ENCODE data around the gene ACLY.

ACLY gene

GRCh38 chr17:41957031-41957868 lies 38.5 kb upstream of the ACLY start:
- no peak overlapping the region for H3K9ac ChIP-seq (ENCODE audit: low read depth, low read length)
- H3K4me1 ChIP-seq (ENCODE audit: control insufficient read depth, insufficient read depth, low read length): peaks cover 17% of the 10 kb centered on the region
- H3K36me3 ChIP-seq (ENCODE audit: control insufficient read depth, insufficient read depth, low read length): no peaks in the 10 kb centered on the region
- H3K27me3 ChIP-seq (ENCODE audit: control insufficient read depth, insufficient read depth, low read length): no peaks in the 10 kb centered on the region
- H3K4me3 ChIP-seq (ENCODE audit: low read depth, low read length): no peak overlapping the region
- no peaks in the 10 kb centered on the region for H3K9me3 ChIP-seq (ENCODE audit: control insufficient read depth, insufficient read depth, low read length)

GRCh38 chr17:41956522-41956921 lies 37.8 kb upstream of the ACLY start:
- Histone ChIP-seq H3K9me3 (ENCODE audit: control insufficient read depth, insufficient read depth, low read length) (no peaks in the 10 kb centered on the region), H3K27me3 (ENCODE audit: control insufficient read depth, insufficient read depth, low read length) (no peaks in the 10 kb centered on the region), H3K4me1 (ENCODE audit: control insufficient read depth, insufficient read depth, low read length) (peaks cover 17% of the 10 kb centered on the region), H3K9ac (ENCODE audit: low read depth, low read length) (no peak overlapping the region), H3K36me3 (ENCODE audit: control insufficient read depth, insufficient read depth, low read length) (no peaks in the 10 kb centered on the region), H3K4me3 (ENCODE audit: low read depth, low read length) (no peak overlapping the region)

GRCh38 chr17:41948762-41949460 lies 30.2 kb upstream of the ACLY start:
- no peak overlapping the region for H3K4me3 ChIP-seq (ENCODE audit: low read depth, low read length)
- H3K36me3 ChIP-seq (ENCODE audit: control insufficient read depth, insufficient read depth, low read length): no peaks in the 10 kb centered on the region
- H3K27me3 ChIP-seq (ENCODE audit: control insufficient read depth, insufficient read depth, low read length): no peaks in the 10 kb centered on the region
- H3K4me1 ChIP-seq (ENCODE audit: control insufficient read depth, insufficient read depth, low read length): no peaks in the 10 kb centered on the region
- H3K9ac ChIP-seq (ENCODE audit: low read depth, low read length): no peak overlapping the region
- no peaks in the 10 kb centered on the region for H3K9me3 ChIP-seq (ENCODE audit: control insufficient read depth, insufficient read depth, low read length)

- Histone ChIP-seq H3K4me1 (ENCODE audit: control insufficient read depth, insufficient read depth, low read length) (no peaks in the 10 kb centered on the region), H3K27me3 (ENCODE audit: control insufficient read depth, insufficient read depth, low read length) (no peaks in the 10 kb centered on the region), H3K9ac (ENCODE audit: low read depth, low read length) (no peak overlapping the region), H3K9me3 (ENCODE audit: control insufficient read depth, insufficient read depth, low read length) (no peaks in the 10 kb centered on the region), H3K4me3 (ENCODE audit: low read depth, low read length) (no peak overlapping the region), H3K36me3 (ENCODE audit: control insufficient read depth, insufficient read depth, low read length) (no peaks in the 10 kb centered on the region)
These were observed 26.2 kb upstream of the ACLY start for GRCh38 chr17:41944943-41945342.

GRCh38 chr17:41943492-41943891 lies 24.7 kb upstream of the ACLY start:
- Histone ChIP-seq H3K4me3 (ENCODE audit: low read depth, low read length) (no peak overlapping the region), H3K9ac (ENCODE audit: low read depth, low read length) (no peak overlapping the region), H3K36me3 (ENCODE audit: control insufficient read depth, insufficient read depth, low read length) (no peaks in the 10 kb centered on the region), H3K4me1 (ENCODE audit: control insufficient read depth, insufficient read depth, low read length) (no peaks in the 10 kb centered on the region), H3K9me3 (ENCODE audit: control insufficient read depth, insufficient read depth, low read length) (no peaks in the 10 kb centered on the region), H3K27me3 (ENCODE audit: control insufficient read depth, insufficient read depth, low read length) (no peaks in the 10 kb centered on the region)

GRCh38 chr17:41942626-41943373 lies 24.0 kb upstream of the ACLY start:
- no peaks in the 10 kb centered on the region for H3K36me3 ChIP-seq (ENCODE audit: control insufficient read depth, insufficient read depth, low read length)
- H3K4me1 ChIP-seq (ENCODE audit: control insufficient read depth, insufficient read depth, low read length): no peaks in the 10 kb centered on the region

GRCh38 chr17:41941168-41941567 lies 22.4 kb upstream of the ACLY start:
- Histone ChIP-seq H3K27me3 (ENCODE audit: control insufficient read depth, insufficient read depth, low read length) (no peaks in the 10 kb centered on the region), H3K9me3 (ENCODE audit: control insufficient read depth, insufficient read depth, low read length) (no peaks in the 10 kb centered on the region), H3K4me1 (ENCODE audit: control insufficient read depth, insufficient read depth, low read length) (no peaks in the 10 kb centered on the region), H3K36me3 (ENCODE audit: control insufficient read depth, insufficient read depth, low read length) (no peaks in the 10 kb centered on the region), H3K4me3 (ENCODE audit: low read depth, low read length) (no peak overlapping the region), H3K9ac (ENCODE audit: low read depth, low read length) (no peak overlapping the region)

More at GRCh38 chr17:41942626-41943373, 24.0 kb upstream of the ACLY start:
- no peak overlapping the region for H3K9ac ChIP-seq (ENCODE audit: low read depth, low read length)
- H3K9me3 ChIP-seq (ENCODE audit: control insufficient read depth, insufficient read depth, low read length): no peaks in the 10 kb centered on the region
- H3K27me3 ChIP-seq (ENCODE audit: control insufficient read depth, insufficient read depth, low read length): no peaks in the 10 kb centered on the region
- no peak overlapping the region for H3K4me3 ChIP-seq (ENCODE audit: low read depth, low read length)

- no peaks in the 10 kb centered on the region for H3K9me3 ChIP-seq (ENCODE audit: control insufficient read depth, insufficient read depth, low read length)
These were observed 20.9 kb upstream of the ACLY start for GRCh38 chr17:41939693-41940090.

GRCh38 chr17:41939044-41939692 lies 20.4 kb upstream of the ACLY start:
- Histone ChIP-seq H3K9ac (ENCODE audit: low read depth, low read length) (no peak overlapping the region), H3K4me3 (ENCODE audit: low read depth, low read length) (no peak overlapping the region), H3K9me3 (ENCODE audit: control insufficient read depth, insufficient read depth, low read length) (no peaks in the 10 kb centered on the region), H3K27me3 (ENCODE audit: control insufficient read depth, insufficient read depth, low read length) (no peaks in the 10 kb centered on the region), H3K36me3 (ENCODE audit: control insufficient read depth, insufficient read depth, low read length) (no peaks in the 10 kb centered on the region), H3K4me1 (ENCODE audit: control insufficient read depth, insufficient read depth, low read length) (no peaks in the 10 kb centered on the region)

More at GRCh38 chr17:41939693-41940090, 20.9 kb upstream of the ACLY start:
- Histone ChIP-seq H3K9ac (ENCODE audit: low read depth, low read length) (no peak overlapping the region), H3K27me3 (ENCODE audit: control insufficient read depth, insufficient read depth, low read length) (no peaks in the 10 kb centered on the region), H3K4me1 (ENCODE audit: control insufficient read depth, insufficient read depth, low read length) (no peaks in the 10 kb centered on the region), H3K36me3 (ENCODE audit: control insufficient read depth, insufficient read depth, low read length) (no peaks in the 10 kb centered on the region), H3K4me3 (ENCODE audit: low read depth, low read length) (no peak overlapping the region)

GRCh38 chr17:41937970-41938954 lies 19.5 kb upstream of the ACLY start:
- no peak overlapping the region for H3K4me3 ChIP-seq (ENCODE audit: low read depth, low read length)
- no peak overlapping the region for H3K9ac ChIP-seq (ENCODE audit: low read depth, low read length)
- H3K4me1 ChIP-seq (ENCODE audit: control insufficient read depth, insufficient read depth, low read length): no peaks in the 10 kb centered on the region
- H3K9me3 ChIP-seq (ENCODE audit: control insufficient read depth, insufficient read depth, low read length): no peaks in the 10 kb centered on the region
- no peaks in the 10 kb centered on the region for H3K27me3 ChIP-seq (ENCODE audit: control insufficient read depth, insufficient read depth, low read length)
- no peaks in the 10 kb centered on the region for H3K36me3 ChIP-seq (ENCODE audit: control insufficient read depth, insufficient read depth, low read length)
